Neural cell (in vitro differentiated cells): Measurements from ENCODE around the gene DENND4C. TPM values are rescaled to one million over a fixed set of nuclear protein-coding genes. Genes with fewer than 3 reads are reported as not detected.
"Not testable (repeated sequence)": the region's sequence is repeated elsewhere in the genome, so short reads cannot be mapped to it uniquely, and the experiment has no call there.

Experiments
- H2AFZ ChIP-seq: fragments of 200-600, 300-800 bp; sonication (generic), shearing (Covaris generic); 2 replicates; pipeline ENCODE4 v1.6.0; 2014; ENCODE audit warnings: low read depth, mild to moderate bottlenecking, antibody characterized with exemption, low read length, moderate library complexity
- H3F3A ChIP-seq: fragments of 200-600 bp; shearing (Covaris generic); 2 replicates; pipeline ENCODE4 v1.6.1; 2016; ENCODE audit warnings: mild to moderate bottlenecking, moderate library complexity, mixed read lengths, antibody characterized with exemption, low read length; ENCODE audit not compliant: insufficient read depth, poor library complexity, severe bottlenecking
- H3K27ac ChIP-seq: fragments of 200-600, 300-800 bp; sonication (generic), shearing (Covaris generic); 2 replicates; pipeline ENCODE4 v1.5.1; 2014; ENCODE audit warnings: mild to moderate bottlenecking, low read length, moderate library complexity
- H3K27me3 ChIP-seq: fragments of 300-800, 200-600 bp; sonication (generic), shearing (Covaris generic); 2 replicates; pipeline ENCODE4 v1.6.0; 2014; ENCODE audit warnings: mild to moderate bottlenecking, low read depth, low read length, moderate library complexity; ENCODE audit not compliant: insufficient read depth
- H3K36me3 ChIP-seq: fragments of 300-800, 200-600 bp; sonication (generic), shearing (Covaris generic); 2 replicates; pipeline ENCODE4 v1.5.1; 2014; ENCODE audit warnings: mild to moderate bottlenecking, antibody characterized with exemption, low read length, moderate library complexity; ENCODE audit not compliant: insufficient read depth
- H3K4me2 ChIP-seq: fragments of 300-800, 200-600 bp; sonication (generic), shearing (Covaris generic); 2 replicates; pipeline ENCODE4 v1.6.0; 2014; ENCODE audit warnings: mild to moderate bottlenecking, low read length
- H3K4me3 ChIP-seq: fragments of 300-800, 200-600 bp; sonication (generic), shearing (Covaris generic); 2 replicates; pipeline ENCODE4 v1.5.1; 2014; ENCODE audit warnings: mild to moderate bottlenecking, low read length, moderate library complexity
- H3K79me2 ChIP-seq: fragments of 200-600 bp; shearing (Covaris generic); replicated peaks from 2 replicates; pipeline ENCODE4 v1.6.0; 2014; ENCODE audit warnings: mild to moderate bottlenecking, low read length, moderate library complexity; ENCODE audit not compliant: insufficient read depth
- H3K9ac ChIP-seq: fragments of 300-800, 200-600 bp; sonication (generic), shearing (Covaris generic); 2 replicates; pipeline ENCODE4 v1.6.1; 2016; ENCODE audit warnings: mild to moderate bottlenecking, low read length, mixed read lengths
- H3K9me2 ChIP-seq: fragments of 200-600 bp; shearing (Covaris generic); 2 replicates; pipeline ENCODE4 v1.6.1; 2016; ENCODE audit warnings: mild to moderate bottlenecking, low read length, mixed read lengths; ENCODE audit not compliant: insufficient read depth
- H3K9me3 ChIP-seq: fragments of 200-600, 300-800 bp; sonication (generic), shearing (Covaris generic); 2 replicates; pipeline ENCODE4 v1.6.1; 2016; ENCODE audit warnings: mild to moderate bottlenecking, mixed run types, low read length, moderate library complexity, mixed read lengths
- H4K20me1 ChIP-seq: fragments of 200-600 bp; shearing (Covaris generic); 2 replicates; pipeline ENCODE4 v1.6.1; 2016; ENCODE audit warnings: mild to moderate bottlenecking, mixed run types; ENCODE audit not compliant: insufficient read depth
- EP300 ChIP-seq: fragments of 450-650 bp; conservative IDR thresholded peaks from 2 replicates; pipeline ENCODE4 v1.6.1; 2014; ENCODE audit warnings: antibody characterized with exemption, mild to moderate bottlenecking, moderate library complexity; ENCODE audit not compliant: poor library complexity, severe bottlenecking
- EZH2 ChIP-seq: fragments of 200-600, 300-800 bp; shearing (Covaris generic), sonication (generic); IDR thresholded peaks from 2 replicates; pipeline ENCODE4 v1.6.1; 2014; ENCODE audit warnings: antibody characterized with exemption, low read length, borderline replicate concordance, mild to moderate bottlenecking; ENCODE audit not compliant: insufficient read depth, poor library complexity, severe bottlenecking
- MXI1 ChIP-seq: fragments of 450-650 bp; conservative IDR thresholded peaks from 2 replicates; pipeline ENCODE4 v1.6.1; 2014; ENCODE audit warnings: antibody characterized with exemption, mild to moderate bottlenecking; ENCODE audit not compliant: poor library complexity, severe bottlenecking
- POLR2AphosphoS5 ChIP-seq: IDR thresholded peaks from 2 replicates; pipeline ENCODE4 v1.6.1; 2012
- RAD21 ChIP-seq: fragments of 450-650 bp; conservative IDR thresholded peaks from 2 replicates; pipeline ENCODE4 v1.6.1; 2014; ENCODE audit warnings: antibody characterized with exemption, mild to moderate bottlenecking, moderate library complexity
- SMC3 ChIP-seq: fragments of 450-650 bp; conservative IDR thresholded peaks from 2 replicates; pipeline ENCODE4 v1.6.1; 2014; ENCODE audit warnings: antibody characterized with exemption, mild to moderate bottlenecking, moderate library complexity; ENCODE audit not compliant: poor library complexity
- TAF1 ChIP-seq: IDR thresholded peaks from 2 replicates; pipeline ENCODE4 v1.6.1; 2012; ENCODE audit warnings: low read depth
- polyA plus RNA-seq: library from polyadenylated mRNA; depleted of rRNA; stranded (reverse); fragments of >200 nt; gene quantifications from 2 replicates; pipeline ENCODE4 v1.2.3, GENCODE V29; 2014
- TF ChIP-seq, protein P1 (sequence below): IDR thresholded peaks from 2 replicates; pipeline ENCODE4 v1.6.1; 2012; ENCODE audit warnings: borderline replicate concordance
- TF ChIP-seq, protein P2 (sequence below): fragments of 450-650 bp; IDR thresholded peaks from 2 replicates; pipeline ENCODE4 v1.5.1; 2014; ENCODE audit warnings: antibody characterized with exemption, mild to moderate bottlenecking, moderate library complexity; ENCODE audit not compliant: poor library complexity, severe bottlenecking

The DENND4C gene
- polyA plus RNA-seq, 1 donor from 2014 or later, result 51.8 TPM

DNA sequence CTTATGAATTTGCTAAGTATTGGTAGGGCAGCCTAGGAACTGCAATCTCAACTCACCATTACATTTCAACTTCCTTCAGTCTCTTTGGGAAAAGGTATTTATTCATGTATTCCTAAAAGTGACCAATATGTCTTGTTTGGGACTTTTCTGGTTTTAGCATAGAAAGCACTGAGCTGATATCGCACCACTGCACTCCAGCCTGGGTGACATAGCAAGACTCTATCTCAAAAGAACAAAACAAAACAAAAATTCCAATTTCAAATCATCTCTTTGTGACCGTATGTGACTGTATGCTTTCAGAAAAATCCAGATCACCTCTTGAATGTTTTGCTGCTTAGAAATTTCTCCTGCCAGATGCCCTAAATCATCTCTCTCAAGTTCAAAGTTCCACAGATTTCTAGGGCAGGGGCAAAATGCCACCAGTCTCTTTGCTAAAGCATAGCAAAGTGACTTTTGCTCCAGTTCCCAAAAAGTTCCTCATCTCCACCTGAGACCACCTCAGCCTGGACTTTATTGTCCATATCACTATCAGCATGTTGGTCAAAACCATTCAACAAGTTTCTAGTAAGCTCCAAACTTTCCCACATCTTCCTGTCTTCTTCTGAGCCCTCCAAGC is 37.0 kb upstream of the DENND4C start:
- not testable (repeated sequence) for H3F3A ChIP-seq, H3K27me3 ChIP-seq, H3K9me3 ChIP-seq, H3K9me2 ChIP-seq, H3K27ac ChIP-seq, H3K36me3 ChIP-seq, H2AFZ ChIP-seq, H4K20me1 ChIP-seq, H3K4me2 ChIP-seq, H3K4me3 ChIP-seq, H3K9ac ChIP-seq, H3K79me2 ChIP-seq

DNA sequence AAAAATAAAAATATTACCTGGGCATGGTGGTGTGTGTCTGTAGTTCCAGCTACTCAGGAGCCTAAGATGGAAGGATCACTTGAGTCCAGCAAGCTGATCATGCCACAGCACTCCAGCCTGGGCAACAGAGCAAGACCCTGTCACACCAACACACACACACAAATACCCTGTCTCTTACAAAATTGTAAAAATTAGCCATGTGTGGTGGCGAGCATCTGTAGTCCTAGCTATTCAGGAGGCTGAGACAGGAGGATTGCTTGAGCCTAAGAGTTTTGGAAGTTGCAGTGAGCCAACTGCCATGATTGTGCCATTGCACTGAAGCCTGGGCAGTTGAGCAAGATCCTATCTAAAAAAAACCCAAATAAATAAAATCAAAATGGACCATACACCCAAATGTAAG is 32.1 kb upstream of the DENND4C start:
- no peaks in the 10 kb centered on the region for H3K27me3 ChIP-seq
- no peaks in the 10 kb centered on the region for H3K36me3 ChIP-seq
- H3F3A ChIP-seq, result no peaks in the 10 kb centered on the region
- no peaks in the 10 kb centered on the region for H4K20me1 ChIP-seq
- no peak overlapping the region for H3K4me2 ChIP-seq
- H3K4me3 ChIP-seq, result no peak overlapping the region
- TF ChIP-seq, protein P1, sequence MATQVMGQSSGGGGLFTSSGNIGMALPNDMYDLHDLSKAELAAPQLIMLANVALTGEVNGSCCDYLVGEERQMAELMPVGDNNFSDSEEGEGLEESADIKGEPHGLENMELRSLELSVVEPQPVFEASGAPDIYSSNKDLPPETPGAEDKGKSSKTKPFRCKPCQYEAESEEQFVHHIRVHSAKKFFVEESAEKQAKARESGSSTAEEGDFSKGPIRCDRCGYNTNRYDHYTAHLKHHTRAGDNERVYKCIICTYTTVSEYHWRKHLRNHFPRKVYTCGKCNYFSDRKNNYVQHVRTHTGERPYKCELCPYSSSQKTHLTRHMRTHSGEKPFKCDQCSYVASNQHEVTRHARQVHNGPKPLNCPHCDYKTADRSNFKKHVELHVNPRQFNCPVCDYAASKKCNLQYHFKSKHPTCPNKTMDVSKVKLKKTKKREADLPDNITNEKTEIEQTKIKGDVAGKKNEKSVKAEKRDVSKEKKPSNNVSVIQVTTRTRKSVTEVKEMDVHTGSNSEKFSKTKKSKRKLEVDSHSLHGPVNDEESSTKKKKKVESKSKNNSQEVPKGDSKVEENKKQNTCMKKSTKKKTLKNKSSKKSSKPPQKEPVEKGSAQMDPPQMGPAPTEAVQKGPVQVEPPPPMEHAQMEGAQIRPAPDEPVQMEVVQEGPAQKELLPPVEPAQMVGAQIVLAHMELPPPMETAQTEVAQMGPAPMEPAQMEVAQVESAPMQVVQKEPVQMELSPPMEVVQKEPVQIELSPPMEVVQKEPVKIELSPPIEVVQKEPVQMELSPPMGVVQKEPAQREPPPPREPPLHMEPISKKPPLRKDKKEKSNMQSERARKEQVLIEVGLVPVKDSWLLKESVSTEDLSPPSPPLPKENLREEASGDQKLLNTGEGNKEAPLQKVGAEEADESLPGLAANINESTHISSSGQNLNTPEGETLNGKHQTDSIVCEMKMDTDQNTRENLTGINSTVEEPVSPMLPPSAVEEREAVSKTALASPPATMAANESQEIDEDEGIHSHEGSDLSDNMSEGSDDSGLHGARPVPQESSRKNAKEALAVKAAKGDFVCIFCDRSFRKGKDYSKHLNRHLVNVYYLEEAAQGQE, result no peak
- TF ChIP-seq EZH2 (no peak), MXI1 (no peak), EP300 (no peak), TAF1 (no peak), RAD21 (no peak), POLR2AphosphoS5 (no peak), SMC3 (no peak)
- TF ChIP-seq, protein P2, sequence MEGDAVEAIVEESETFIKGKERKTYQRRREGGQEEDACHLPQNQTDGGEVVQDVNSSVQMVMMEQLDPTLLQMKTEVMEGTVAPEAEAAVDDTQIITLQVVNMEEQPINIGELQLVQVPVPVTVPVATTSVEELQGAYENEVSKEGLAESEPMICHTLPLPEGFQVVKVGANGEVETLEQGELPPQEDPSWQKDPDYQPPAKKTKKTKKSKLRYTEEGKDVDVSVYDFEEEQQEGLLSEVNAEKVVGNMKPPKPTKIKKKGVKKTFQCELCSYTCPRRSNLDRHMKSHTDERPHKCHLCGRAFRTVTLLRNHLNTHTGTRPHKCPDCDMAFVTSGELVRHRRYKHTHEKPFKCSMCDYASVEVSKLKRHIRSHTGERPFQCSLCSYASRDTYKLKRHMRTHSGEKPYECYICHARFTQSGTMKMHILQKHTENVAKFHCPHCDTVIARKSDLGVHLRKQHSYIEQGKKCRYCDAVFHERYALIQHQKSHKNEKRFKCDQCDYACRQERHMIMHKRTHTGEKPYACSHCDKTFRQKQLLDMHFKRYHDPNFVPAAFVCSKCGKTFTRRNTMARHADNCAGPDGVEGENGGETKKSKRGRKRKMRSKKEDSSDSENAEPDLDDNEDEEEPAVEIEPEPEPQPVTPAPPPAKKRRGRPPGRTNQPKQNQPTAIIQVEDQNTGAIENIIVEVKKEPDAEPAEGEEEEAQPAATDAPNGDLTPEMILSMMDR, result no peak
- H3K9ac ChIP-seq, result no peak overlapping the region
- H2AFZ ChIP-seq, result no peak overlapping the region
- no peak overlapping the region for H3K27ac ChIP-seq
- H3K9me2 ChIP-seq, result no peaks in the 10 kb centered on the region
- no peaks in the 10 kb centered on the region for H3K9me3 ChIP-seq
- no peaks in the 10 kb centered on the region for H3K79me2 ChIP-seq

DNA sequence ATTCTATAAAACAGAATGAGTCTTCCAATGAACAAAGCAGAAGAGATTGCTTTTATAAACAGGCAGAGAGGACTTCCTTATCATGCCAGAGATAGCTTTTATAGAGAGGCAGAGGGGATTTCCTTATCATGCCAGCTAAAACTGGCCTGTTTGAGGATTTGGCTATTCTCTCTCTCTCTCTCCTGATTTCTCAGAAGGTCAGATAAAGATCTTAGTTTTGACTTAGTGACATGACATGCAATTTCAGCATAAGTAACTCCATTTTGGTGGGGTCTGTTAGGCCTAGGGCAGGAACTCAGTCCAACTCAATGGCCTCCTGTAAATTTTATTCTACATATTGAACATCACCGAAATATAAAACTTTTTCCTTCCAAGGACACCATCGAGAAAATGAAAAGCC is 31.5 kb upstream of the DENND4C start:
- Histone ChIP-seq H3F3A (no peaks in the 10 kb centered on the region), H3K9ac (no peak overlapping the region), H4K20me1 (no peaks in the 10 kb centered on the region), H3K27ac (no peak overlapping the region), H3K9me2 (no peaks in the 10 kb centered on the region), H3K4me3 (no peak overlapping the region), H3K4me2 (no peak overlapping the region), H3K36me3 (no peaks in the 10 kb centered on the region), H2AFZ (no peak overlapping the region), H3K79me2 (no peaks in the 10 kb centered on the region), H3K27me3 (no peaks in the 10 kb centered on the region), H3K9me3 (no peaks in the 10 kb centered on the region)
- TF ChIP-seq EP300, result no peak
- TF ChIP-seq MXI1, result no peak
- TF ChIP-seq TAF1, result no peak
- TF ChIP-seq, protein P1, result no peak
- TF ChIP-seq RAD21, result no peak
